Glomerular endothelial cell (primary cell): Measurements from ENCODE around the gene TACR2. TPM values are rescaled to one million over a fixed set of nuclear protein-coding genes. Genes with fewer than 3 reads are reported as not detected.
A peak's percentile ranks its signal among the peaks of the same experiment; 100 is the strongest.

Experiments
- DNase-seq: peaks from one replicate; pipeline ENCODE4 v3.0.0-alpha.2; 2011; ENCODE audit warnings: low read depth, low spot score; ENCODE audit errors: extremely low read depth
- total RNA-seq: library from RNA; depleted of rRNA; stranded (reverse); fragments of >200 nt; gene quantifications from 2 replicates; pipeline ENCODE4 v1.2.3, GENCODE V29; 2015

The TACR2 gene
- total RNA-seq, 1 donor from 2014 or later = 0.58 TPM

GRCh38 chr10:69405221-69405620 lies 11.5 kb downstream of the TACR2 start:
- no peak for DNase-seq

GRCh38 chr10:69404786-69405185 lies 11.9 kb downstream of the TACR2 start:
- DNase-seq = no peak

- no peak for DNase-seq
These were observed 13.2 kb downstream of the TACR2 start for GRCh38 chr10:69403519-69403918.

- no peak for DNase-seq
These were observed 13.7 kb downstream of the TACR2 start for GRCh38 chr10:69403066-69403465.

- DNase-seq = no peak
These were observed 14.3 kb downstream of the TACR2 start for GRCh38 chr10:69402386-69402785.

- DNase-seq = no peak
These were observed 15.3 kb downstream of the TACR2 start for GRCh38 chr10:69401416-69401815.

GRCh38 chr10:69400936-69401335 lies 15.8 kb downstream of the TACR2 start:
- DNase-seq = no peak

- DNase-seq = no peak
These were observed 18.3 kb downstream of the TACR2 start for GRCh38 chr10:69398466-69398865.

- no peak for DNase-seq
These were observed 18.7 kb downstream of the TACR2 start for GRCh38 chr10:69397972-69398371.

- DNase-seq = no peak
These were observed 22.7 kb downstream of the TACR2 start for GRCh38 chr10:69394020-69394419.

GRCh38 chr10:69392481-69393000 lies 24.2 kb downstream of the TACR2 start:
- no peak for DNase-seq

- no peak for DNase-seq
These were observed 25.6 kb downstream of the TACR2 start for GRCh38 chr10:69391158-69391557.

- DNase-seq = no peak
These were observed 26.8 kb downstream of the TACR2 start for GRCh38 chr10:69389827-69390490.

GRCh38 chr10:69388488-69388887 lies 28.2 kb downstream of the TACR2 start:
- no peak for DNase-seq

- no peak for DNase-seq
These were observed 29.2 kb downstream of the TACR2 start for GRCh38 chr10:69387500-69387899.

GRCh38 chr10:69385454-69386350 lies 31.0 kb downstream of the TACR2 start:
- DNase-seq = no peak

GRCh38 chr10:69384320-69384719 lies 32.4 kb downstream of the TACR2 start:
- DNase-seq = no peak

GRCh38 chr10:69383558-69383957 lies 33.2 kb downstream of the TACR2 start:
- DNase-seq = no peak

GRCh38 chr10:69382382-69383117 lies 34.2 kb downstream of the TACR2 start:
- no peak for DNase-seq

GRCh38 chr10:69379800-69380199 lies 36.9 kb downstream of the TACR2 start:
- no peak for DNase-seq

- DNase-seq = peak; percentile 97
These were observed 38.8 kb downstream of the TACR2 start for GRCh38 chr10:69377933-69378332.
